ENCODE measurements around the gene APOA4.

DNA sequence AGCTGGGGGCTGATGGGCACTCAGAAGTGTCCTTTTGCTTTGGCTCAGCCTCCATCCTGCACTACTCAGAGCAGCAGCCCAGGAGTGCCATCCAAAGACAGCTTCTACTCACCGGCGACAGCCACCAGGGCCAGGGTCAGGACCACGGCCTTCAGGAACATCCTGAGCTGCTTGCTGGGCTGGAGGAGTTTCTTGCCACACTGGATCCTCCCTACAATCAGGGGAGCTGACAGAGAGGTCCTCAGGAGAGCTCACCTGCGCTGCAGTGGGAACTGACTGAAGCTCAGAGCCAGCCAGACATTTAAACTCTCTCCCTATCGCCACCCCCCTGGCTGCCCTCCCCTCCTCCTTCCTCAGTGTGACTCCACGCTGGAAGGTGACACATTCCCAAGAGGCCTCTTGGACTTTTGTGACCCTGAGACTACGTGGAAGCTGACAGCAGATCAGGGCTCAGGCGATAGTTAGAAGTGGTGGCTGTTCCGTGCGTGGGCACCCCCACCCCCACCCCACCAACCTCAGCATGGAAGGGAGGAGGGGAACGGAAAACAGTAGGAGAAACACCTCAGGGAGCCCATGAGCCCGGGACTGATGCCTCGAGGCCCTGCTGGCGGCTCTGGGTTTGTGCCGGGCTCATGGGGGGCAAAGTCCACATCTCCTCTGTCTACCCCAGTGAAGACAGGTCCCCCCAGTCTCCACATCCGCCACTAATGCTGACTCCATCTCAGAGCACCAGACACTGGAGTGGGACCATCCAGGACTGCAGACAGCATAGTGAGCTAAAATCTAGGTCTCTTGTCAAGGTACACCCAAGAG is at the start of gene APOA4:
- TF ChIP-seq, protein P1, sequence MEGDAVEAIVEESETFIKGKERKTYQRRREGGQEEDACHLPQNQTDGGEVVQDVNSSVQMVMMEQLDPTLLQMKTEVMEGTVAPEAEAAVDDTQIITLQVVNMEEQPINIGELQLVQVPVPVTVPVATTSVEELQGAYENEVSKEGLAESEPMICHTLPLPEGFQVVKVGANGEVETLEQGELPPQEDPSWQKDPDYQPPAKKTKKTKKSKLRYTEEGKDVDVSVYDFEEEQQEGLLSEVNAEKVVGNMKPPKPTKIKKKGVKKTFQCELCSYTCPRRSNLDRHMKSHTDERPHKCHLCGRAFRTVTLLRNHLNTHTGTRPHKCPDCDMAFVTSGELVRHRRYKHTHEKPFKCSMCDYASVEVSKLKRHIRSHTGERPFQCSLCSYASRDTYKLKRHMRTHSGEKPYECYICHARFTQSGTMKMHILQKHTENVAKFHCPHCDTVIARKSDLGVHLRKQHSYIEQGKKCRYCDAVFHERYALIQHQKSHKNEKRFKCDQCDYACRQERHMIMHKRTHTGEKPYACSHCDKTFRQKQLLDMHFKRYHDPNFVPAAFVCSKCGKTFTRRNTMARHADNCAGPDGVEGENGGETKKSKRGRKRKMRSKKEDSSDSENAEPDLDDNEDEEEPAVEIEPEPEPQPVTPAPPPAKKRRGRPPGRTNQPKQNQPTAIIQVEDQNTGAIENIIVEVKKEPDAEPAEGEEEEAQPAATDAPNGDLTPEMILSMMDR (conservative IDR thresholded peaks at IDR 0.05): no peak
- TF ChIP-seq ZFX (IDR thresholded peaks at IDR 0.05): no peak
